Panc1 (cell line): ENCODE measurements around the gene CD38. TPM values are rescaled to one million over a fixed set of nuclear protein-coding genes. Genes with fewer than 3 reads are reported as not detected.
A peak's percentile ranks its signal among the peaks of the same experiment; 100 is the strongest.

ENCODE experiments used
- ATAC-seq: fragments of 200-7000 bp; cut with Tn5 transposase; 2 replicates; pipeline ENCODE4 v1.9.1; 2020; ENCODE audit warnings: mild to moderate bottlenecking, moderate library complexity
- BruUV-seq: library from RNA; stranded (reverse); fragments of 400-500 nt; replicated peaks from 2 replicates; lab custom pipeline; 2021; lab: Mats Ljungman, UMichigan
- CTCF ChIA-PET: fragments of 300-600 bp; sonication (Branson Sonifier 250); formaldehyde crosslinking; loops from one replicate; lab custom pipeline; 2022; ENCODE audit warnings: antibody characterized with exemption; lab: Charles Lee
- POLR2A ChIA-PET: fragments of 300-600 bp; sonication (Branson Sonifier 250); formaldehyde crosslinking; loops from one replicate; lab custom pipeline; 2022; ENCODE audit warnings: antibody characterized with exemption; lab: Charles Lee
- DNase-seq: peaks from one replicate; pipeline ENCODE4 v3.0.0-alpha.2; 2010; ENCODE audit warnings: low read depth, low spot score
- H3K27ac ChIP-seq: 2 replicates; pipeline ENCODE4 v1.5.1; 2011; ENCODE audit warnings: mild to moderate bottlenecking, low read length, inconsistent platforms
- H3K27me3 ChIP-seq: fragments of 200-500 bp; sonication (Bioruptor generic); 2 replicates; pipeline ENCODE4 v1.6.0; 2014; ENCODE audit warnings: low read length, inconsistent platforms; ENCODE audit not compliant: control insufficient read depth, insufficient read depth
- H3K36me3 ChIP-seq: fragments of 200-500 bp; sonication (Bioruptor generic); 2 replicates; pipeline ENCODE4 v1.5.1; 2014; ENCODE audit warnings: inconsistent platforms, mild to moderate bottlenecking, low read length, moderate library complexity; ENCODE audit not compliant: control insufficient read depth, insufficient read depth
- H3K4me1 ChIP-seq: 2 replicates; pipeline ENCODE4 v1.5.1; 2011; ENCODE audit warnings: inconsistent platforms, mild to moderate bottlenecking, low read length, moderate library complexity; ENCODE audit not compliant: control insufficient read depth, insufficient read depth
- H3K4me3 ChIP-seq, 2 experiments: 2 replicates each; pipeline ENCODE4 v1.5.1; 2011 to 2012; ENCODE audit warnings: low read depth in 2 of 2, low read length in 2 of 2, mild to moderate bottlenecking in 2 of 2, inconsistent platforms in 1 of 2, moderate library complexity in 1 of 2
- H3K9me3 ChIP-seq: fragments of 200-500 bp; sonication (Bioruptor generic); 2 replicates; pipeline ENCODE4 v1.5.1; 2014; ENCODE audit warnings: low read depth, mild to moderate bottlenecking, inconsistent platforms, low read length, moderate library complexity; ENCODE audit not compliant: control insufficient read depth, insufficient read depth
- POLR2AphosphoS5 ChIP-seq: IDR thresholded peaks from 2 replicates; pipeline ENCODE4 v1.6.1; 2012; ENCODE audit warnings: mild to moderate bottlenecking, low read depth, low read length, moderate library complexity
- SIN3A ChIP-seq: IDR thresholded peaks from 2 replicates; pipeline ENCODE4 v1.6.1; 2012; ENCODE audit warnings: low read depth, mild to moderate bottlenecking, low read length, moderate library complexity, borderline replicate concordance; ENCODE audit not compliant: insufficient read depth
- TCF7L2 ChIP-seq: IDR thresholded peaks from 2 replicates; pipeline ENCODE4 v1.6.1; 2011; ENCODE audit warnings: mild to moderate bottlenecking, low read depth, low read length, inconsistent platforms
- in situ Hi-C: cut with HindIII; loops from 2 replicates; pipeline ENCODE4 v1.10.0; 2016; ENCODE audit warnings: low sequenced_read_pairs, low pct_unique_long_range_greater_than_20kb
- intact Hi-C: fragments of 100-400 bp; cut with micrococcal nuclease; formaldehyde crosslinking; loops from one replicate; pipeline ENCODE4 v1.10.0; 2022; ENCODE audit not compliant: unreplicated experiment
- total RNA-seq: library from RNA; stranded (reverse); gene quantifications from one replicate; pipeline ENCODE4 v1.2.1, GENCODE V29; 2021; ENCODE audit not compliant: unreplicated experiment
- TF ChIP-seq, protein P1 (sequence below), 2 experiments: IDR thresholded peaks; 2 replicates each; pipeline ENCODE4 v1.6.1; 2011 to 2012; ENCODE audit warnings: low read depth in 2 of 2, control low read depth in 1 of 2, low read length in 1 of 2, mild to moderate bottlenecking in 1 of 2, moderate library complexity in 1 of 2; ENCODE audit not compliant: insufficient read depth in 1 of 2
- TF ChIP-seq, protein P2 (sequence below): fragments of 450-650 bp; IDR thresholded peaks from 2 replicates; pipeline ENCODE4 v1.5.1; 2017; ENCODE audit warnings: mild to moderate bottlenecking

The CD38 gene
- total RNA-seq, 1 experiment from 2014 or later: 0.15 TPM

DNA sequence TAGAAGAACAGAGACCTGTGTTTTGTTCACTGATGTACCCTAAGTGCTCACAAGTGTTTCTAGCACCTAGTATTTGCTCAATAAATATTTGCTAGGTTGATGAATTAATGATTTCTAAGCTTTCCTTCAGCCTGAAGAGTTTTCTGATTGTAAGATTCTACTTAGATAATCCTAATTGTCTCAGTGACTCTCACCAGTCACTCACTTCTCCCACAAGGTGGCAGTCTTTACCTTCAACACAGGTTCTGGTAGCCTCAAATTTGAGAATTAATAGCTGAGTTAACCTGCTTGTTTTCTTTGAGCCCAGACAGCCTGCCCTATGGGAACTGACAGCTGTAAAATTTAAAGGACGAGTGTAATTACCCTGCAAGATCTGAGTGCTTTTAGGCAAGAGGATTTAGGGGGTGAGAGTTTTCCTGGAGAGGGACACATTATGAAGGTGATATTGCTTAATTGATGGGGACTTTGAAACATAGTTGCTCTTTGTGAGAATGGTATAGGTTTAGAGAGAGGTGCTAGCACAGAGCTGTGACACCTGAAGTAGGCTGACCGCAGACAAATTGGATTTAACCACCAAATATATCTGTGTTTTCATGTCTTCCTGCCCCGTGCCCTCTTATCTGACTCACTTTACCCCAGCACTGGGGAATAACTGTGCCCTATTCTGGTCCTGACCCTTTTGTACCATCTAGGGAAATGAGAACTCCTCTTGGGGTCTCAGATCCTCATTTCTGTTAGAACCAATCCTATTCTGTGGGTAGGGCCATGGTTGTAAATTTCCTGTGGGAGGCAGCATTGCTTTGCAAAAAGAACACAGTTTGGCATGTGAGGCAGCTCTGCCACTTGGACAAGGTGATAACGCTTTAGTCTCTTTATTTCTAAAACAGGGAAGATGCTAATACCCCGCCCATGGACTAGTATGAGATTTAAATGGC lies 27.7 kb downstream of the CD38 start:
- ChIA-PET POLR2A (no interaction called here), CTCF (interaction anchor here (0.6 to 1.7 kb wide), 9 partner anchors 68 to 326 kb away, joined by 3 to 13 read pairs (median 5); partner anchors contain the start of gene BST1)
- H3K9me3 ChIP-seq: no peaks in the 10 kb centered on the region
- no peaks in the 10 kb centered on the region for H3K36me3 ChIP-seq
- H3K4me3 ChIP-seq: no peak overlapping the region
- TF ChIP-seq SIN3A: no peak
- TF ChIP-seq, protein P1, sequence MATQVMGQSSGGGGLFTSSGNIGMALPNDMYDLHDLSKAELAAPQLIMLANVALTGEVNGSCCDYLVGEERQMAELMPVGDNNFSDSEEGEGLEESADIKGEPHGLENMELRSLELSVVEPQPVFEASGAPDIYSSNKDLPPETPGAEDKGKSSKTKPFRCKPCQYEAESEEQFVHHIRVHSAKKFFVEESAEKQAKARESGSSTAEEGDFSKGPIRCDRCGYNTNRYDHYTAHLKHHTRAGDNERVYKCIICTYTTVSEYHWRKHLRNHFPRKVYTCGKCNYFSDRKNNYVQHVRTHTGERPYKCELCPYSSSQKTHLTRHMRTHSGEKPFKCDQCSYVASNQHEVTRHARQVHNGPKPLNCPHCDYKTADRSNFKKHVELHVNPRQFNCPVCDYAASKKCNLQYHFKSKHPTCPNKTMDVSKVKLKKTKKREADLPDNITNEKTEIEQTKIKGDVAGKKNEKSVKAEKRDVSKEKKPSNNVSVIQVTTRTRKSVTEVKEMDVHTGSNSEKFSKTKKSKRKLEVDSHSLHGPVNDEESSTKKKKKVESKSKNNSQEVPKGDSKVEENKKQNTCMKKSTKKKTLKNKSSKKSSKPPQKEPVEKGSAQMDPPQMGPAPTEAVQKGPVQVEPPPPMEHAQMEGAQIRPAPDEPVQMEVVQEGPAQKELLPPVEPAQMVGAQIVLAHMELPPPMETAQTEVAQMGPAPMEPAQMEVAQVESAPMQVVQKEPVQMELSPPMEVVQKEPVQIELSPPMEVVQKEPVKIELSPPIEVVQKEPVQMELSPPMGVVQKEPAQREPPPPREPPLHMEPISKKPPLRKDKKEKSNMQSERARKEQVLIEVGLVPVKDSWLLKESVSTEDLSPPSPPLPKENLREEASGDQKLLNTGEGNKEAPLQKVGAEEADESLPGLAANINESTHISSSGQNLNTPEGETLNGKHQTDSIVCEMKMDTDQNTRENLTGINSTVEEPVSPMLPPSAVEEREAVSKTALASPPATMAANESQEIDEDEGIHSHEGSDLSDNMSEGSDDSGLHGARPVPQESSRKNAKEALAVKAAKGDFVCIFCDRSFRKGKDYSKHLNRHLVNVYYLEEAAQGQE (IDR thresholded peaks at IDR 0.05; ENCODE audit: insufficient read depth in 1 of 2, low read depth in 2 of 2, low read length in 1 of 2): no peak
- TF ChIP-seq, protein P2, sequence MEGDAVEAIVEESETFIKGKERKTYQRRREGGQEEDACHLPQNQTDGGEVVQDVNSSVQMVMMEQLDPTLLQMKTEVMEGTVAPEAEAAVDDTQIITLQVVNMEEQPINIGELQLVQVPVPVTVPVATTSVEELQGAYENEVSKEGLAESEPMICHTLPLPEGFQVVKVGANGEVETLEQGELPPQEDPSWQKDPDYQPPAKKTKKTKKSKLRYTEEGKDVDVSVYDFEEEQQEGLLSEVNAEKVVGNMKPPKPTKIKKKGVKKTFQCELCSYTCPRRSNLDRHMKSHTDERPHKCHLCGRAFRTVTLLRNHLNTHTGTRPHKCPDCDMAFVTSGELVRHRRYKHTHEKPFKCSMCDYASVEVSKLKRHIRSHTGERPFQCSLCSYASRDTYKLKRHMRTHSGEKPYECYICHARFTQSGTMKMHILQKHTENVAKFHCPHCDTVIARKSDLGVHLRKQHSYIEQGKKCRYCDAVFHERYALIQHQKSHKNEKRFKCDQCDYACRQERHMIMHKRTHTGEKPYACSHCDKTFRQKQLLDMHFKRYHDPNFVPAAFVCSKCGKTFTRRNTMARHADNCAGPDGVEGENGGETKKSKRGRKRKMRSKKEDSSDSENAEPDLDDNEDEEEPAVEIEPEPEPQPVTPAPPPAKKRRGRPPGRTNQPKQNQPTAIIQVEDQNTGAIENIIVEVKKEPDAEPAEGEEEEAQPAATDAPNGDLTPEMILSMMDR: peak; percentile 72
- TF ChIP-seq POLR2AphosphoS5: no peak
- intact Hi-C loops: loop anchor here (1.0 to 5.0 kb wide), 3 partner anchors 71 to 195 kb away; no protein-coding TSS in a partner anchor
- no peaks in the 10 kb centered on the region for H3K4me1 ChIP-seq
- no peaks in the 10 kb centered on the region for H3K27me3 ChIP-seq
- no TSS peak for BruUV-seq
- in situ Hi-C loops: no loop called here
- H3K27ac ChIP-seq: no peak overlapping the region
- DNase-seq: peak; percentile 22
- peak; percentile 82 for ATAC-seq

DNA sequence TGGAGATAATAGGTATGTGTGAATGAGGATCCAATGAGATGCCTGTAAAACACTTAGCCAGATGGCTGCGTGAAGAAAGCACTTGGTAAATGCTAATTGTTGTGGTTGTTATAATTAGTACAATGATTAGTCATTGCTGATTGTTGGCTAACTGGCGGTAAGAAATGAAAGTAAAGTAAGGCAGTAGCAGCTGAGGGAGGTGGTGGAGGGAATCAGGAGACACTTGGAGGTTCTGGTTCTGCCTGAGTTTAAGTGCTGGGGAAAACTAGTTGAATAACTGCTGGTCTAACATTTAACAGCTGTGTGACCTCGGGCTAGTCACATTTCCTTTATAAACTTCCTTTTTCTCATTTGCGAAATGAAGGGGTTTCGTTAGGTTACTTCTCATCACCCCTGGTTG lies 30.9 kb downstream of the CD38 start:
- no peak for DNase-seq
- no peak overlapping the region for H3K4me3 ChIP-seq
- in situ Hi-C loops: no loop called here
- POLR2A ChIA-PET: no interaction called here
- H3K27ac ChIP-seq: no peak overlapping the region
- no peaks in the 10 kb centered on the region for H3K27me3 ChIP-seq
- no peak for TF ChIP-seq SIN3A
- no peak for TF ChIP-seq POLR2AphosphoS5
- TF ChIP-seq, protein P2: no peak
- no peak for TF ChIP-seq TCF7L2
- H3K4me1 ChIP-seq: no peaks in the 10 kb centered on the region
- H3K36me3 ChIP-seq: no peaks in the 10 kb centered on the region
- no peaks in the 10 kb centered on the region for H3K9me3 ChIP-seq
- ATAC-seq: no peak
- BruUV-seq: no TSS peak
- intact Hi-C loops: loop anchor here (5.0 kb wide), 1 partner anchor 68 kb away; no protein-coding TSS in a partner anchor
- CTCF ChIA-PET: no interaction called here
